K562 (cell line): ENCODE results near the gene PCDH1. TPM values are rescaled to one million over a fixed set of nuclear protein-coding genes. Genes with fewer than 3 reads are reported as not detected.
A peak's percentile ranks its signal among the peaks of the same experiment; 100 is the strongest.

ENCODE experiments used
- ATF7 ChIP-seq: fragments of 450-650 bp; IDR thresholded peaks from 2 replicates; pipeline ENCODE4 v1.7.1; 2014; ENCODE audit warnings: mild to moderate bottlenecking, moderate library complexity
- BHLHE40 ChIP-seq: IDR thresholded peaks from 2 replicates; pipeline ENCODE4 v1.6.1; 2011; ENCODE audit warnings: low read length, improper control_type of control experiment
- BRF2 ChIP-seq: IDR thresholded peaks from 3 replicates; pipeline ENCODE4 v1.6.1; 2011; ENCODE audit warnings: borderline replicate concordance, mild to moderate bottlenecking; ENCODE audit not compliant: insufficient read length, insufficient read depth
- CBX1 ChIP-seq: sonication (generic); IDR thresholded peaks from 2 replicates; pipeline ENCODE4 v1.6.1; 2016; ENCODE audit warnings: antibody characterized with exemption, low read depth, mild to moderate bottlenecking
- ELF1 ChIP-seq: fragments of 200-800 bp; sonication (Bioruptor generic); IDR thresholded peaks from 2 replicates; pipeline ENCODE4 v1.6.1; 2016; ENCODE audit warnings: missing genetic modification characterization, missing compliant biosample characterization
- HDAC8 ChIP-seq: fragments of 450-650 bp; IDR thresholded peaks from 2 replicates; pipeline ENCODE4 v1.6.1; 2016; ENCODE audit warnings: mild to moderate bottlenecking, missing genetic modification characterization, moderate library complexity, missing compliant biosample characterization
- HMGN3 ChIP-seq: IDR thresholded peaks from 2 replicates; pipeline ENCODE4 v1.6.1; 2011; ENCODE audit warnings: borderline replicate concordance, low read depth, mild to moderate bottlenecking, mixed read lengths, low read length; ENCODE audit not compliant: insufficient read length; ENCODE audit errors: extremely low read depth
- L3MBTL2 ChIP-seq: fragments of 450-650 bp; IDR thresholded peaks from 2 replicates; pipeline ENCODE4 v1.6.1; 2016; ENCODE audit warnings: mild to moderate bottlenecking, moderate library complexity
- NFIC ChIP-seq: fragments of 450-650 bp; IDR thresholded peaks from 2 replicates; pipeline ENCODE4 v1.6.1; 2017; ENCODE audit warnings: mild to moderate bottlenecking, inconsistent platforms
- NR2C2 ChIP-seq, 2 experiments: fragments of 200-800 bp in 1 of 2; sonication (Bioruptor generic) in 1 of 2; sonication (generic) in 1 of 2; formaldehyde crosslinking in 1 of 2; IDR thresholded peaks; 2 replicates each; pipeline versions ENCODE4 v1.6.1 to v1.8.0; 2016 to 2022; ENCODE audit warnings: mild to moderate bottlenecking in 1 of 2, missing compliant biosample characterization in 1 of 2, missing genetic modification characterization in 1 of 2, missing genetic modification reagents in 1 of 2
- POLR2AphosphoS5 ChIP-seq: IDR thresholded peaks from 2 replicates; pipeline ENCODE4 v1.6.1; 2011; ENCODE audit warnings: mild to moderate bottlenecking, low read depth, low read length, moderate library complexity; ENCODE audit not compliant: control insufficient read depth, insufficient read depth
- POLR3A ChIP-seq: IDR thresholded peaks from 2 replicates; pipeline ENCODE4 v1.6.1; 2011; ENCODE audit warnings: borderline replicate concordance, mild to moderate bottlenecking, moderate library complexity; ENCODE audit not compliant: insufficient read length, insufficient read depth; ENCODE audit errors: extremely low read depth
- POLR3G ChIP-seq: IDR thresholded peaks from 2 replicates; pipeline ENCODE4 v1.6.1; 2011; ENCODE audit not compliant: insufficient read length, insufficient replicate concordance; ENCODE audit errors: extremely low read depth
- ZKSCAN1 ChIP-seq: fragments of 150-350 bp; IDR thresholded peaks from 2 replicates; pipeline ENCODE4 v1.6.1; 2016; ENCODE audit warnings: low read depth, low read length
- ZNF134 ChIP-seq: fragments of 250-450 bp; sonication (Bioruptor Pico); conservative IDR thresholded peaks from 2 replicates; pipeline ENCODE4 v1.4.0; 2020
- ZNF280B ChIP-seq: fragments of 250-450 bp; sonication (Bioruptor Pico); IDR thresholded peaks from 2 replicates; pipeline ENCODE4 v1.5.1; 2021; ENCODE audit warnings: mild to moderate bottlenecking
- ZNF436 ChIP-seq: fragments of 250-450, 450-650 bp; sonication (Bioruptor Pico); formaldehyde crosslinking; IDR thresholded peaks from 2 replicates; pipeline ENCODE4 v1.7.0; 2020; ENCODE audit warnings: mild to moderate bottlenecking
- ZNF696 ChIP-seq: fragments of 250-450 bp; sonication (Bioruptor Pico); conservative IDR thresholded peaks from 2 replicates; pipeline ENCODE4 v1.4.0; 2020; ENCODE audit warnings: mild to moderate bottlenecking, moderate library complexity
- polyA plus RNA-seq, 8 experiments: library from polyadenylated mRNA; depleted of rRNA in 4 of 8; stranded (reverse) in 5 of 8; unstranded in 3 of 8; fragments of >200 nt; fragmentation: Nextera tagmentation in 2 of 8; fragmentation: Illumina TruSeq in 1 of 8; extraction: Ambion mirVana in 2 of 8; extraction: Trizol in 1 of 8; gene quantifications; 2 replicates each; pipeline versions ENCODE4 v1.2.1 to v1.2.3, GENCODE V29; 2011 to 2014; ENCODE audit warnings: inconsistent platforms in 1 of 8, missing spikeins in 1 of 8
- total RNA-seq, 7 experiments: library from RNA; depleted of rRNA in 6 of 7; stranded (reverse); fragments of >200 nt in 6 of 7; fragmentation: Illumina TruSeq in 2 of 7; extraction: Trizol in 2 of 7; gene quantifications; 2 replicates each; pipeline versions ENCODE4 v1.2.1 to v1.2.3, GENCODE V29; 2011 to 2021; ENCODE audit warnings: low replicate concordance in 1 of 7
- TF ChIP-seq, protein P1 (sequence below), 3 experiments: fragments of 200-800 bp in 1 of 3; sonication (Bioruptor generic) in 1 of 3; sonication (generic) in 1 of 3; formaldehyde crosslinking in 1 of 3; IDR thresholded peaks; 2 replicates each; pipeline versions ENCODE4 v1.6.1 to v1.8.0; 2016 to 2022; ENCODE audit warnings: mild to moderate bottlenecking in 2 of 3, missing compliant biosample characterization in 2 of 3, missing genetic modification characterization in 2 of 3, missing genetic modification reagents in 1 of 3

PCDH1 gene
- total and polyA plus RNA-seq, 9 of the 15 experiments (the other 6 are each of a cell fraction or from before 2014, with no cell fraction given), result 0.11 to 3.6 (median 1.9) TPM; not detected in 1

- TF ChIP-seq, protein P1, sequence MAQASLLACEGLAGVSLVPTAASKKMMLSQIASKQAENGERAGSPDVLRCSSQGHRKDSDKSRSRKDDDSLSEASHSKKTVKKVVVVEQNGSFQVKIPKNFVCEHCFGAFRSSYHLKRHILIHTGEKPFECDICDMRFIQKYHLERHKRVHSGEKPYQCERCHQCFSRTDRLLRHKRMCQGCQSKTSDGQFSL (CRISPR knock-in tag; IDR thresholded peaks at IDR 0.05), result no peak
- TF ChIP-seq, protein P1 (tag; IDR thresholded peaks at IDR 0.05), result 0 out of 4 replicates have a peak, but pooled peaks of 1 of the 2 experiments have one; percentile 46
- no peak for TF ChIP-seq HMGN3
- no peak for TF ChIP-seq POLR2AphosphoS5
- TF ChIP-seq ZNF134, result no peak
- TF ChIP-seq NFIC, result no peak
- TF ChIP-seq HDAC8 (tag), result no peak
- TF ChIP-seq ZNF696, result no peak
- no peak for TF ChIP-seq BRF2
- no peak for TF ChIP-seq ELF1 (tag)
- no peak for TF ChIP-seq ZKSCAN1
- no peak for TF ChIP-seq NR2C2 (CRISPR knock-in tag; IDR thresholded peaks at IDR 0.05)
- TF ChIP-seq NR2C2 (tag; IDR thresholded peaks at IDR 0.05), result peak; percentile 86
- TF ChIP-seq POLR3A, result no peak
- no peak for TF ChIP-seq ZNF436 (CRISPR knock-in tag)
- no peak for TF ChIP-seq ZNF280B (CRISPR knock-in tag)
- no peak for TF ChIP-seq CBX1
- TF ChIP-seq POLR3G, result no peak
- TF ChIP-seq BHLHE40, result peak; percentile 83
- TF ChIP-seq L3MBTL2, result peak; percentile 69
- peak; percentile 90 for TF ChIP-seq ATF7
These were observed 41.3 kb upstream of the PCDH1 start (continued) for GRCh38 chr5:141919218-141920119.
